ENCODE data around the gene PLXND1.
A peak's percentile ranks its signal among the peaks of the same experiment; 100 is the strongest.

PLXND1 gene

DNA sequence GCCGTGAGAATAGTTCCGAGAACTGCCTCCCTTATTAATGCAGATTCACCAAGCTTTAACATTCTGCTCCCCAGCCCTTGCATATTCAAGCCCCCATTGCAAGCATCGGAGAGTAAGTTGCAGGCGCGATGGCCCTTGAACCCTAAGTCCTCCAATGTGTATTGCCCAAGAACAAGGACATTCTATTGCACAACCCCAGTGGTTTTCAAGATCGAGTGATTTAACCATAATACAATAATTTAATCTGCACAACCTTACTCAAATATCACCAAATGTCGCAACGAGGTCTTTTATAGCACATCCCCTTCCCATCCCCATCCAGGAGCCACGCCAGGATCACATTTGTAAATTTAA is 21.7 kb upstream of the PLXND1 start:
- ChIA-PET CTCF (interaction anchor here (0.8 to 2.6 kb wide), 25 partner anchors 10 to 478 kb away, joined by 3 to 18 read pairs (median 4); no protein-coding TSS in a partner anchor), POLR2A (no interaction called here)

DNA sequence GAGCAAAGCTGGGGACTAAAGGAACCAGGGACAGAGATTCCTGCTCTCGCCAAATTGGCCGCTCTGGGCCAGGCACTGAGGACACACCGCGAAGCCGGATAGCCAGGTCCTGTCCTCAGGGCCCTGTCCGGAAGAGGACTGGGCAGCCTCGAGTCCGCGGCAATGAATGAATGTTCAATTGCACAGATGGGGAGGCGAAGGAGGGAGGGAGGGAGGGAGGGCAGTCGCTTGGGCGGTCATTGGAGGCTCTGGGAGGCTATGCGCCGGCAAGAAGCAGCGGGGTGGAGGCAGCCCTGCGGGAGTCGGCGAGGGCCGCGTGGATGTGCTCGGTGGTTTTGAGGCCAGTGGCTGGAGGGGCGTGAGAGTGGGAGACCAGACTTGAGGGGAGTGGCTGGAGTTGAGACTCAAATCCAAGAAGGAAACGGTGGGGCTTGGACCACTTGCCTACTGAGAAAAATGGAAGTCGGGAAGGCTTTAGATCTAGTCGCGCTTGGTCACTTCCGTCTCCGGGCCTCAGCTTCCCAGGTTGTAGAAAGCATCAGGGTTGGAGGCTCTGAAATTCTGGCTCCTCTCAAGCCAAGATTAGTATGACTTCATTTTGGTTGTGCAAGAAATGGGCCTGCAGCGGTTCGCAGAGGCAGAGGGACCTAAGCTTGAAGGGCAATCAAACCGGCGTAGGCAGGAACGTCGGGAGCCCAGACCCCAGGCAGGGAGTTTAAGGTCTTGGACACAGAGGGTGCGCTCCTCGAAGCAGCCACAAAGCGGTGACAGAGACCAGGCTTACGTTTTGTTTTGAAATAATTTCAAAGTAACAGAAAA is 21.1 kb upstream of the PLXND1 start:
- ChIA-PET CTCF (interaction anchor here (0.6 to 2.6 kb wide), 27 partner anchors 11 to 479 kb away, joined by 3 to 18 read pairs (median 4); no protein-coding TSS in a partner anchor), POLR2A (no interaction called here)
- DNase-seq (ENCODE audit: extremely low spot score): peak; percentile 85
- TF ChIP-seq, protein P1, sequence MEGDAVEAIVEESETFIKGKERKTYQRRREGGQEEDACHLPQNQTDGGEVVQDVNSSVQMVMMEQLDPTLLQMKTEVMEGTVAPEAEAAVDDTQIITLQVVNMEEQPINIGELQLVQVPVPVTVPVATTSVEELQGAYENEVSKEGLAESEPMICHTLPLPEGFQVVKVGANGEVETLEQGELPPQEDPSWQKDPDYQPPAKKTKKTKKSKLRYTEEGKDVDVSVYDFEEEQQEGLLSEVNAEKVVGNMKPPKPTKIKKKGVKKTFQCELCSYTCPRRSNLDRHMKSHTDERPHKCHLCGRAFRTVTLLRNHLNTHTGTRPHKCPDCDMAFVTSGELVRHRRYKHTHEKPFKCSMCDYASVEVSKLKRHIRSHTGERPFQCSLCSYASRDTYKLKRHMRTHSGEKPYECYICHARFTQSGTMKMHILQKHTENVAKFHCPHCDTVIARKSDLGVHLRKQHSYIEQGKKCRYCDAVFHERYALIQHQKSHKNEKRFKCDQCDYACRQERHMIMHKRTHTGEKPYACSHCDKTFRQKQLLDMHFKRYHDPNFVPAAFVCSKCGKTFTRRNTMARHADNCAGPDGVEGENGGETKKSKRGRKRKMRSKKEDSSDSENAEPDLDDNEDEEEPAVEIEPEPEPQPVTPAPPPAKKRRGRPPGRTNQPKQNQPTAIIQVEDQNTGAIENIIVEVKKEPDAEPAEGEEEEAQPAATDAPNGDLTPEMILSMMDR (IDR thresholded peaks at IDR 0.05; ENCODE audit: control extremely low read depth, extremely low read depth, low read depth, missing control alignments): peak; percentile 90

More for the DNA sequence above, 21.7 kb upstream of the PLXND1 start:
- TF ChIP-seq, protein P1 (IDR thresholded peaks at IDR 0.05; ENCODE audit: control extremely low read depth, extremely low read depth, low read depth, missing control alignments): no peak
- DNase-seq (ENCODE audit: extremely low spot score): no peak

GRCh38 chr3:129626744-129627349 is 20.4 kb upstream of the PLXND1 start:
- TF ChIP-seq, protein P1 (IDR thresholded peaks at IDR 0.05; ENCODE audit: control extremely low read depth, extremely low read depth, low read depth, missing control alignments): peak; percentile 10
- ChIA-PET POLR2A (interaction anchor here (0.6 kb wide), 2 partner anchors 508 to 552 kb away, joined by 3 read pairs; no protein-coding TSS in a partner anchor), CTCF (interaction anchor here (0.8 to 2.6 kb wide), 9 partner anchors 10 to 479 kb away, joined by 4 to 18 read pairs (median 8); no protein-coding TSS in a partner anchor)
- DNase-seq (ENCODE audit: extremely low spot score): peak; percentile 97

DNA sequence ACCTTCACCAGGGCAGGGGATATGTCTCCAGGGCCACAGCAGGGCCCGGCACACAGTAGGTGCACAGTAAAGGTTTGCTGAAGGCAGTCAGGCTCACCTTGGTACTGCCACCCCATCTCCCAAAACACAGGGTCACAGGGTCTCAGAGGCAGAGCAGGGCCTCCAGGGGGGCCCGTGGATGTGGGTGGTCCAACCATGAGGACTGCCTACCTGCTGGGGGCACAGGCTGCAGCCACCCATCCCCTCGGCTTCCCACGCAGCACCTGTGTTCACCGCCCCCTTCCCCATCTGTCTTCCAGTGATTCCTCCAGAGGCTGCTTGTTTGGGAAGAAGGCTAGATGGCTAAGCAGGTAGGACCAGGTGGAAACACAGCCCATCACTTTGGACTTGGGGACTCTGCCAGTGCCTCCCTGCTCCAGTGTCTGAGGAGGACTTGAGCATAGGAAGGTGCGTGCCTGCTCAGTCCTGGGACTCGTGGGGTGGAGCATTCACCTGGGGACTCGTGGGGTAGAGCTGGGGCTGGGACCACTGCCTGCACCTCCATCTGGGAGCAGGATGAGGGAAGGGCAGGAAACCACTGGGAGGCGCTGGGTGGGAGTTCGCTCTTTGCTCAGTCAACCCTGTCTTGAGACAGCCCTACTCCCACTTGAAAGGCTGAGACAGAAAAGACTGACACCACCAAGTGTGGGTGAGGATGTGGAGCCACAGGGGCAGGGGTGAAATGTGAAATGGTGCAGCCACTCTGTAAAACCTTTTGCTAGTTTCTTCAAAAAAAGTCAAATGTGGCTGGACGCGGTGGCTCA is 18.8 kb upstream of the PLXND1 start:
- ChIA-PET CTCF (interaction anchor here (2.5 kb wide), 1 partner anchor 23 kb away, joined by 11 read pairs; no protein-coding TSS in a partner anchor), POLR2A (no interaction called here)
- TF ChIP-seq, protein P1 (IDR thresholded peaks at IDR 0.05; ENCODE audit: control extremely low read depth, extremely low read depth, low read depth, missing control alignments): no peak
- DNase-seq (ENCODE audit: extremely low spot score): no peak

DNA sequence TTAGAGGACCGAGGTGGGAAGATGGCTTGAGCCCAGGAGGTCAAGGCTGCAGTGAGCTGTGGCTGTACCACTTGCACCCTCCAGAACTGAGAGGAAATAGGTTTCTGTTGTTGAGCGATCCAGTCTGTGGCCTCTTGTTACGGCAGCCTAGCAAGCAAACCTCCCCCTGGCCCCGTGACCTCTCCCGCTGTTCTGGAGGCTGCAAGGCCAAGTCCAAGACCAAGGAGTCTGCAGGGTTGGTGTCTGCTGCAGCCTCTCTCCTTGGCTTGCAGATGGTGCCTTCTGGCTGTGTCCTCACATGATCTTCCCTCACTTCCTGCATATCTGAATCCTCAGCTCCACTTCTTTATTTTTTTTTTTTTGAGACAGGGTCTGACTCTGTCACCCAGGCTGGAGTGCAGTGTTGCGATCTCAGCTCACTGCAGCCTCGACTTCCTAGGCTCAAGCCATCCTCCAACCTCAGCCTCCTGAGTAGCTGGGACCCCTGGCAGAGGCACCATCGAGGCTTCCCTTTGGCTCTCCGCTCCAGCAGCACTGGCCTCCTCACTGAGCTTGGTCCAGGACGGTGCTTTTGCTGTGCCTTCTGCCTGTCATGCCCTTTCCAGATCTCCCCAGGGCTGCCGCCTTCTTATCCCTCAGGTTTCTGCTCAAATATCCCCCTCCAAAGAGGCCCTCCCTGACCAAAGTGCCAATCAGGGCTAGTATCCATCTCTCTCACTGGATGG is 18.0 kb upstream of the PLXND1 start:
- CTCF ChIA-PET: no interaction called here
- no peak for DNase-seq (ENCODE audit: extremely low spot score)

More for the DNA sequence above, 18.0 kb upstream of the PLXND1 start:
- TF ChIP-seq, protein P1 (IDR thresholded peaks at IDR 0.05; ENCODE audit: control extremely low read depth, extremely low read depth, low read depth, missing control alignments): no peak
- POLR2A ChIA-PET: no interaction called here
